A673 (cell line): ENCODE results near the gene RC3H1. TPM values are rescaled to one million over a fixed set of nuclear protein-coding genes. Genes with fewer than 3 reads are reported as not detected.

Source experiments
- BruUV-seq: library from RNA; stranded (reverse); fragments of 400-500 nt; replicated peaks from 2 replicates; lab custom pipeline; 2021; lab: Mats Ljungman, UMichigan
- CTCF ChIA-PET: fragments of 300-600 bp; sonication (Branson Sonifier 250); formaldehyde crosslinking; loops from one replicate; lab custom pipeline; 2022; ENCODE audit warnings: antibody characterized with exemption; lab: Charles Lee
- POLR2A ChIA-PET: fragments of 300-600 bp; sonication (Branson Sonifier 250); formaldehyde crosslinking; loops from one replicate; lab custom pipeline; 2022; ENCODE audit warnings: antibody characterized with exemption; ENCODE audit not compliant: low non-redundant PET; lab: Charles Lee
- DNase-seq: peaks from one replicate; pipeline ENCODE4 v3.0.0-alpha.2; 2015; ENCODE audit warnings: low spot score
- H3K27ac ChIP-seq: fragments of 200-600 bp; sonication (generic); 2 replicates; pipeline ENCODE4 v1.5.1; 2016; ENCODE audit warnings: mixed run types, low read depth, mild to moderate bottlenecking, mixed read lengths, antibody characterized with exemption, low read length; ENCODE audit not compliant: poor library complexity, severe bottlenecking
- H3K27me3 ChIP-seq: fragments of 200-600 bp; sonication (generic); replicated peaks from 2 replicates; pipeline ENCODE4 v1.6.1; 2017; ENCODE audit warnings: mixed run types, low read depth, mild to moderate bottlenecking, mixed read lengths, antibody characterized with exemption, low read length; ENCODE audit not compliant: insufficient read depth, poor library complexity
- H3K36me3 ChIP-seq: fragments of 200-600 bp; sonication (generic); 2 replicates; pipeline ENCODE4 v1.6.1; 2016; ENCODE audit warnings: mixed run types, mild to moderate bottlenecking, mixed read lengths, antibody characterized with exemption, low read length; ENCODE audit not compliant: insufficient read depth, poor library complexity, severe bottlenecking
- H3K4me1 ChIP-seq: fragments of 200-600 bp; sonication (generic); 2 replicates; pipeline ENCODE4 v1.6.1; 2017; ENCODE audit warnings: mixed run types, mild to moderate bottlenecking, mixed read lengths, antibody characterized with exemption, low read length; ENCODE audit not compliant: insufficient read depth, poor library complexity, severe bottlenecking
- H3K4me3 ChIP-seq: fragments of 200-600 bp; sonication (generic); 2 replicates; pipeline ENCODE4 v1.5.1; 2016; ENCODE audit warnings: low read depth, mixed run types, mild to moderate bottlenecking, mixed read lengths, low read length; ENCODE audit not compliant: poor library complexity, severe bottlenecking
- H3K9me3 ChIP-seq: fragments of 200-600 bp; sonication (generic); 2 replicates; pipeline ENCODE4 v1.6.1; 2016; ENCODE audit warnings: mixed run types, low read depth, mild to moderate bottlenecking, mixed read lengths, antibody characterized with exemption, low read length; ENCODE audit not compliant: poor library complexity, severe bottlenecking
- EZH2 ChIP-seq: fragments of 200-600 bp; sonication (generic); IDR thresholded peaks from 2 replicates; pipeline ENCODE4 v1.6.1; 2017; ENCODE audit warnings: borderline replicate concordance, low read depth, mild to moderate bottlenecking, mixed read lengths, antibody characterized with exemption, low read length; ENCODE audit not compliant: poor library complexity, severe bottlenecking
- intact Hi-C: fragments of 100-400 bp; cut with micrococcal nuclease; formaldehyde crosslinking; loops from one replicate; pipeline ENCODE4 v1.10.0; 2022; ENCODE audit not compliant: unreplicated experiment
- total RNA-seq: library from RNA; stranded (reverse); gene quantifications from 2 replicates; pipeline ENCODE4 v1.2.3, GENCODE V29; 2021
- TF ChIP-seq, protein P1 (sequence below): fragments of 300-800, 200-600 bp; sonication (generic); conservative IDR thresholded peaks from 2 replicates; pipeline ENCODE4 v1.5.1; 2017; ENCODE audit warnings: low read depth, mild to moderate bottlenecking, antibody characterized with exemption, low read length, moderate library complexity, mixed read lengths

RC3H1 gene
- total RNA-seq, 1 experiment from 2014 or later, result 27.2 TPM

DNA sequence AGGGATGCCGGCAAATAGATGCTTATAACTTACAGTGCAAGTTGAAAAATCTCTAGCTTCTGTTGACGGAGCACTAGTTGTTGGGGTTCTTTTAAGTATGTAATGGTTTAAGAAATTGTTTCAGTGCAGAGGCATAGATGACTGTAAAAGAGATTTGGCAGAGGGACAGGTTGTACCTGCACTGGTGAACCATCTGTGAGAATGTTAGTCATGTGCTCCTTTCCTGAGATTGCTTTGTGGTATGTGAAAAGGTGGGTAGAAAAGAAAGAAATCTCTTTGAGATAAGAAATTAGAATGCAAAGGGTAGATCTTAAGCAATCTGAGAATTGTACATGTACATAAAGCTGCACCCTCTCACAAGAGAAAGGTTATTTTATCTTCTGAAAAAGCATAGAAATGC, 134.5 kb downstream of the RC3H1 start:
- H3K4me3 ChIP-seq, result no peak overlapping the region

DNA sequence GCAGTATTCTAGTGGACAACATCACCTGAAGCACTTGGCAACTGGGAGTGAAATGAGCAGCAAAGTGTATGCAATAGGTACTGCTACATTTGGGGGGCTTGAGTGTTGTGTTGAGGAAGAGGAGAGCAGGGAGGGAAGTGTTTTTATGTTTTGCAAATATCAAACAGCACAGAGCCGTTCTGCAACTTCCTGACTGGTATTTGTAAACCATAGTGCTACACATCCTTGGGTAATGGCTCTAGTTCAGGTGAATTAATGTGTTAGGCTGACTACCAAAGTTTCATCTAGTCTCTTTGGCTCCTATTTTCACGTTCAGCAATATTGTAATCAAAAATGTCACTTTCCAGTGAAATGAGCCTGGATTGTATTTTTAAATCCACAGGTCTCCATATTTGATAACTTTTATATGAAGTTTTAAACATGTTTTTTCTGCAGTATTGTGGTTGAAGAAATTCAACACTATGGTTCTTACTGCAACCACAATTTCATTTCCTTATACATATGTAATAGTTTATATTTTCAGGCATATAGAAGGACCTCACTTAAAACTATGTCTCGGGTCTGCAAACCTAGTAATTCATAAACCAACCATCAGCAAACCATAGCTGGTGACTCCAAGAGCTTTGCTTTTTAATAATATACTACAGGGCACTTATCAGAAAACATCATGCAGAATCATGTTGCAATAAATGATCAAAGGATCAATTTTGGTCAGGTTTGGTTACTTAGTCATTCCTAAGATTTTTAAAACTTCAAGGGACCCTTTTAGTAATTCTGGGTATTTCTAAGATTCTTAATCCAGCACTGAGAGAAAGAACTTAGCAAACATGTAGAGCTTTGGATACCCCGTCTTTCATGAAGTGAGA, 135.2 kb downstream of the RC3H1 start:
- Histone ChIP-seq H3K4me3 (no peak overlapping the region), H3K27ac (no peak overlapping the region), H3K4me1 (no peaks in the 10 kb centered on the region), H3K27me3 (no peaks in the 10 kb centered on the region), H3K36me3 (peaks cover 16% of the 10 kb centered on the region), H3K9me3 (no peaks in the 10 kb centered on the region)
- ChIA-PET POLR2A (no interaction called here), CTCF (no interaction called here)
- intact Hi-C loops, result no loop called here
- TF ChIP-seq, protein P1, sequence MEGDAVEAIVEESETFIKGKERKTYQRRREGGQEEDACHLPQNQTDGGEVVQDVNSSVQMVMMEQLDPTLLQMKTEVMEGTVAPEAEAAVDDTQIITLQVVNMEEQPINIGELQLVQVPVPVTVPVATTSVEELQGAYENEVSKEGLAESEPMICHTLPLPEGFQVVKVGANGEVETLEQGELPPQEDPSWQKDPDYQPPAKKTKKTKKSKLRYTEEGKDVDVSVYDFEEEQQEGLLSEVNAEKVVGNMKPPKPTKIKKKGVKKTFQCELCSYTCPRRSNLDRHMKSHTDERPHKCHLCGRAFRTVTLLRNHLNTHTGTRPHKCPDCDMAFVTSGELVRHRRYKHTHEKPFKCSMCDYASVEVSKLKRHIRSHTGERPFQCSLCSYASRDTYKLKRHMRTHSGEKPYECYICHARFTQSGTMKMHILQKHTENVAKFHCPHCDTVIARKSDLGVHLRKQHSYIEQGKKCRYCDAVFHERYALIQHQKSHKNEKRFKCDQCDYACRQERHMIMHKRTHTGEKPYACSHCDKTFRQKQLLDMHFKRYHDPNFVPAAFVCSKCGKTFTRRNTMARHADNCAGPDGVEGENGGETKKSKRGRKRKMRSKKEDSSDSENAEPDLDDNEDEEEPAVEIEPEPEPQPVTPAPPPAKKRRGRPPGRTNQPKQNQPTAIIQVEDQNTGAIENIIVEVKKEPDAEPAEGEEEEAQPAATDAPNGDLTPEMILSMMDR, result no peak
- TF ChIP-seq EZH2, result no peak
- DNase-seq, result no peak
- no TSS peak for BruUV-seq

More for the DNA sequence above, 134.5 kb downstream of the RC3H1 start:
- DNase-seq, result no peak
- Histone ChIP-seq H3K27me3 (no peaks in the 10 kb centered on the region), H3K9me3 (no peaks in the 10 kb centered on the region), H3K4me1 (no peaks in the 10 kb centered on the region), H3K27ac (no peak overlapping the region), H3K36me3 (peaks cover 16% of the 10 kb centered on the region)
- ChIA-PET POLR2A (no interaction called here), CTCF (no interaction called here)
- TF ChIP-seq EZH2, result no peak
- TF ChIP-seq, protein P1, result no peak
- intact Hi-C loops, result no loop called here
- BruUV-seq, result no TSS peak

DNA sequence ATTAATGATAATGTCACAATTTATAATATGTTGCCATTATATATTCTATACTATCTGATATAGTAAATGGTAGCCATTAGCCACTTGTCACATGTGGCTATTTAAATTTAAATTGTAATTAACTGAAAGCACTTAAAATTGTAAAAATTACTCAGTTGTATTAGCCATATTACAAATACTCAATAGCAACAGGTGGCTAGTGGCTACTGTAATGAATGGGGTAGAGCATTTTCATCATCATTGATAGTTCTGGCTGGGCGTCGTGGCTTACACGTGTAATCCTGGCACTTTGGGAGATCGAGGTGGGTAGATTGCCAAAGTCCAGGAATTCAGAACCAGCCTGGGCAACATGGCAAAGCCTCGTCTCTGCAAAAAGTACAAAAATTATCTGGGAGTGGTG, 137.5 kb downstream of the RC3H1 start:
- no peak for DNase-seq
- H3K4me3 ChIP-seq, result no peak overlapping the region
- TF ChIP-seq EZH2, result no peak
- TF ChIP-seq, protein P1, result no peak
- POLR2A ChIA-PET, result no interaction called here
- H3K27ac ChIP-seq, result no peak overlapping the region
- no peaks in the 10 kb centered on the region for H3K9me3 ChIP-seq
- intact Hi-C loops, result no loop called here
- no peaks in the 10 kb centered on the region for H3K27me3 ChIP-seq
- CTCF ChIA-PET, result no interaction called here
- H3K4me1 ChIP-seq, result no peaks in the 10 kb centered on the region
- peaks cover 16% of the 10 kb centered on the region for H3K36me3 ChIP-seq
- BruUV-seq, result no TSS peak

Other genes with a start within 250 kb of the RC3H1 start
- gene DARS2, start 197.7 kb downstream of the RC3H1 start, total RNA-seq, result 41.6 and 43.4 TPM in 2 replicates
- 34.3 and 35.7 TPM in 2 replicates for gene CENPL, start 197.5 kb downstream of the RC3H1 start, total RNA-seq
- gene GAS5, start 154.4 kb downstream of the RC3H1 start, total RNA-seq, result 479 and 503 TPM in 2 replicates
- gene ZBTB37, start 154.0 kb downstream of the RC3H1 start, total RNA-seq, result 15.8 and 17.2 TPM in 2 replicates
- not detected in 2 replicates for gene SERPINC1, start 105.0 kb downstream of the RC3H1 start, total RNA-seq
- 19.3 and 20.7 TPM in 2 replicates for gene RABGAP1L, start 137.2 kb upstream of the RC3H1 start, total RNA-seq